Heart left ventricle (tissue), 16 donors: Measurements from ENCODE around the gene CD22. TPM values are rescaled to one million over a fixed set of nuclear protein-coding genes. Genes with fewer than 3 reads are reported as not detected.
"Not testable (repeated sequence)": the region's sequence is repeated elsewhere in the genome, so short reads cannot be mapped to it uniquely, and the experiment has no call there.

Experiments
- ATAC-seq, 4 donors: fragments of 200-7000 bp; cut with Tn5 transposase; one replicate each; pipeline ENCODE4 v1.9.1; 2020 to 2022; ENCODE audit warnings: moderate library complexity in 4 of 4, mild to moderate bottlenecking in 3 of 4, moderate number of reproducible peaks in 1 of 4
- DNase-seq, 5 donors: peaks; one replicate each; pipeline ENCODE4 v3.0.0-alpha.2; 2020
- H3K27ac ChIP-seq, 12 donors: fragments of 200-600 bp; sonication (generic) in 4 of 12; one replicate each; pipeline versions ENCODE4 v1.5.0 to v1.8.0; 2016 to 2022; ENCODE audit warnings: mild to moderate bottlenecking in 2 of 12
- H3K27me3 ChIP-seq, 9 donors: fragments of 200-600 bp; sonication (generic) in 2 of 9; one replicate each; pipeline versions ENCODE4 v1.5.1 to v1.8.0; 2016 to 2022; ENCODE audit warnings: mild to moderate bottlenecking in 3 of 9
- H3K36me3 ChIP-seq, 9 donors: fragments of 200-600 bp; sonication (generic) in 2 of 9; one replicate each; pipeline versions ENCODE4 v1.5.0 to v1.8.0; 2018 to 2022; ENCODE audit warnings: mild to moderate bottlenecking in 2 of 9
- H3K4me1 ChIP-seq, 12 donors: fragments of 200-600 bp; sonication (generic) in 4 of 12; one replicate each; pipeline versions ENCODE4 v1.5.0 to v1.8.0; 2016 to 2022; ENCODE audit warnings: mild to moderate bottlenecking in 3 of 12
- H3K4me3 ChIP-seq, 12 donors: fragments of 200-600 bp; sonication (generic) in 4 of 12; one replicate each; pipeline versions ENCODE4 v1.5.0 to v1.8.0; 2017 to 2022; ENCODE audit warnings: mild to moderate bottlenecking in 9 of 12, moderate library complexity in 4 of 12
- H3K9me3 ChIP-seq, 12 donors: fragments of 200-600 bp; sonication (generic) in 4 of 12; one replicate each; pipeline versions ENCODE4 v1.5.0 to v1.8.0; 2016 to 2022; ENCODE audit warnings: mild to moderate bottlenecking in 1 of 12
- CTCF ChIP-seq, 12 donors: fragments of 200-600 bp; sonication (generic) in 4 of 12; IDR thresholded peaks; one replicate each; pipeline versions ENCODE4 v1.5.0 to v1.8.0; 2018 to 2022; ENCODE audit warnings: antibody characterized with exemption in 12 of 12, mild to moderate bottlenecking in 5 of 12
- POLR2A ChIP-seq, 2 donors: fragments of 450-650 bp; IDR thresholded peaks; one replicate each; pipeline ENCODE4 v1.6.1; 2017; ENCODE audit warnings: antibody characterized with exemption in 2 of 2, mild to moderate bottlenecking in 2 of 2, moderate library complexity in 2 of 2
- WGBS, 4 donors: extraction: QIAGEN DNeasy Blood & Tissue Kit in 2 of 4; methylation state at CpG; one replicate each; pipeline versions ENCODE4 v1.1.5 to v1.1.7; 2013 to 2018; 5-methylcytosine and 5-hydroxymethylcytosine counted together
- intact Hi-C, 10 donors: fragments of 100-400 bp; cut with DNase I; formaldehyde crosslinking; loops; one replicate each; pipeline versions ENCODE4 v1.11.1 to v1.14.2; 2022
- polyA plus RNA-seq, 2 donors: library from polyadenylated mRNA; stranded (reverse); fragments of 200-250 nt; gene quantifications; one replicate each; pipeline ENCODE4 v1.2.3, GENCODE V29; 2013
- total RNA-seq, 9 donors: library from RNA; depleted of rRNA in 2 of 9; stranded (reverse); fragments of >200 nt in 2 of 9; fragmentation: NEBNext Ultra II Directional in 3 of 9; extraction: Animal tissue kit (Norgen Biotek cat#: 25700) in 3 of 9; gene quantifications; one replicate each; pipeline versions ENCODE4 v1.1.0 to v1.2.4, GENCODE V29; 2016 to 2023
- donor health status: ischemic (EF 13 %, LVEDD 7.1; RV severe dilation, severe dysfunction).
- donor health status: healthy with polysubstance abuse.
- donor health status: DM: no; HTN: yes; CAD: no.
- donor health status: DM: no; HTN: no; CAD: no.
- donor health status: ischemic (EF 25% LVEDD 6.9; RV normal size, moderate dysfunction).
- donor health status: ischemic (EF 25% LVEDD 5.7; RV mildly dilated, moderate dysfunction).
- donor health status: healthy.
- donor health status: DM: yes; HTN: yes; CAD: no.
- donor health status: ischemic (EF 35%, LVEDD 5.7; RV mildly dilated, moderate dysfunction).
- donor health status: nonischemic (EF 11% LVEDD 7.7; RV severe dilation, severe dysfunction).
- donor health status: DM: yes; HTN: yes; CAD: no.
- donor health status: PGD.
- donor health status: ischemic (EF 29% LVEDD 5.4; RV normal size, mild dysfunction).
- donor health status: nonischemic (EF 23%, LVEDD 6.1; RV moderate dilation, normal function).

CD22 gene
- total and polyA plus RNA-seq, 11 donors, result 0.11 to 3.3 (median 1.0) TPM; not detected in 2

GRCh38 chr19:35370722-35371121 is 41.7 kb downstream of the CD22 start, which contains the start of gene GPR42:
TSS of gene GPR42 (plus strand) at chr19:35371068. CDS start at chr19:35371360, 292 bp downstream.
- ATAC-seq (no peak), DNase-seq (no peak)
- no peak within 1 kb of the TSS for H3K4me3 ChIP-seq
- no peak within 1 kb of the TSS for H3K27ac ChIP-seq
- no peaks in the 10 kb centered on the region for H3K36me3 ChIP-seq
- peaks cover 0 to 4% (median 0%) of the 10 kb centered on the region in 12 donors for H3K9me3 ChIP-seq
- H3K4me1 ChIP-seq, result no peaks in the 10 kb centered on the region
- intact Hi-C loops, result no loop called here
- TF ChIP-seq CTCF (IDR thresholded peaks at IDR 0.05) (no peak), POLR2A (IDR thresholded peaks at IDR 0.05) (no peak)
- H3K27me3 ChIP-seq, result peaks cover 0 to 4% (median 0%) of the 10 kb centered on the region in 9 donors
- WGBS, 4 donors, result 58 to 90% (median 84%) methylated on average over 5 to 8 of the region's 8 CpGs

GRCh38 chr19:35373492-35373891 is 44.5 kb downstream of the CD22 start:
- Histone ChIP-seq H3K36me3 (no peaks in the 10 kb centered on the region), H3K4me1 (peaks cover 0 to 4% (median 0%) of the 10 kb centered on the region in 12 donors), H3K4me3 (no peak overlapping the region), H3K9me3 (peaks cover 0 to 4% (median 0%) of the 10 kb centered on the region in 12 donors), H3K27me3 (peaks cover 0 to 4% (median 0%) of the 10 kb centered on the region in 9 donors), H3K27ac (no peak overlapping the region)
- TF ChIP-seq POLR2A (IDR thresholded peaks at IDR 0.05), result no peak
- TF ChIP-seq CTCF (IDR thresholded peaks at IDR 0.05), result no peak
- WGBS, 4 donors, result 86 to 90% (median 89%) methylated on average over 7 of the region's 7 CpGs
- intact Hi-C loops, result no loop called here
- DNase-seq (no peak), ATAC-seq (no peak)

- H3K4me1 ChIP-seq, DNase-seq, intact Hi-C loops, H3K9me3 ChIP-seq, H3K27me3 ChIP-seq, H3K36me3 ChIP-seq, ATAC-seq, H3K4me3 ChIP-seq, H3K27ac ChIP-seq: not testable (repeated sequence)
Observed at GRCh38 chr19:35374031-35374430, 45.0 kb downstream of the CD22 start.

DNA sequence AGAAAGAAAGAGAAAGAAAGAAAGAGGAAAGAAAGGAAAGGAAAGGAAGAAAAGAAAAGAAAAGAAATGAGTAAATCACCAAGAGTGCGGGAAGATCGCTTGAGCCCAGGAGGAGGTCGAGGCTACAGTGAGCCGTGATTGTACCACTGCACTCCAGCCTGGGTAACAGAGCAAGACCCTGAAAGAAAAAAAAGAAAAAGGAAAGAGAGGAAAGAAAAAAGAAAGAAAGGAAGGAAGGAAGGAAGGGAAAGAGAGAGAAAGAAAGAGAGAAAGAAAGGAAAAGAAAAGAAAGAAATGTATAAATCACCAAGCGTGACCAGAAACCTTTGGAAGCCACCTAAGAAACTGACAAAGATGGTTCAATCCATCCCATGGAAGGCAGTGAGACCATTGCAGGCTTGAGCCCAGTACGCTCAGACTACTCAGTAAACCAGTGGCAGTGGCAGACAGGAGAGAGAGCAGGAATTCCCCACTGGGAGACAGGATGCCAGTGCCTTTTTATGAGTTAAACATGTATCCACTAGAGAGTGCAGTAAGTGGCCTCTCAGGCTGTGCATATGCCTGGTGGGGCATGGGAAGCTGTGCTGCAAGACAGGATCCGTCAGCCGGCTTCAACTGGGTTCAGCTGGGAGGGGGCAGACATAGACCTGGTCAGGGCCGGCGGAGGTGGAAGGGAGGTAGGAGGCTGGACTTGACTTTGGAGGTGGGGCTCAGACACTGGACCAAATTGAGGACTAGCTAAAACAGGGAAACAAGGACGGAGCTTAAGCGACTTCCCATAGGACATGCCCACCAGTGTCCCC is 46.7 kb downstream of the CD22 start:
- no peak for ATAC-seq
- intact Hi-C loops, result no loop called here
- H3K36me3 ChIP-seq, result no peaks in the 10 kb centered on the region

More for the DNA sequence above, 46.7 kb downstream of the CD22 start:
- Histone ChIP-seq H3K4me1 (peaks cover 0 to 10% (median 0%) of the 10 kb centered on the region in 12 donors), H3K4me3 (no peak overlapping the region), H3K27me3 (peaks cover 0 to 4% (median 0%) of the 10 kb centered on the region in 9 donors), H3K9me3 (peaks cover 0 to 6% (median 0%) of the 10 kb centered on the region in 12 donors), H3K27ac (no peak overlapping the region)
- WGBS, 4 donors, result 82 to 88% (median 84%) methylated on average over 12 of the region's 12 CpGs
- DNase-seq, result no peak
- no peak for TF ChIP-seq CTCF (IDR thresholded peaks at IDR 0.05)
- TF ChIP-seq POLR2A (IDR thresholded peaks at IDR 0.05), result no peak
